Breast epithelium (tissue), 3 donors: ENCODE measurements around the gene OR11H1.
"Not testable (repeated sequence)": the region's sequence is repeated elsewhere in the genome, so short reads cannot be mapped to it uniquely, and the experiment has no call there.

Experiments used
- POLR2A ChIP-seq: fragments of 450-650 bp; IDR thresholded peaks from one replicate; pipeline ENCODE4 v1.6.1; 2016; ENCODE audit warnings: antibody characterized with exemption, mild to moderate bottlenecking, moderate library complexity
- POLR2AphosphoS5 ChIP-seq, 3 donors: sonication (generic); formaldehyde crosslinking; IDR thresholded peaks; one replicate each; pipeline ENCODE4 v1.6.1; 2017; ENCODE audit warnings: antibody characterized with exemption in 3 of 3
- TF ChIP-seq, protein P1 (sequence below), 3 donors: fragments of 450-650 bp; IDR thresholded peaks; one replicate each; pipeline ENCODE4 v1.5.1; 2016 to 2017; ENCODE audit warnings: antibody characterized with exemption in 3 of 3, mild to moderate bottlenecking in 3 of 3, moderate library complexity in 3 of 3

DNA sequence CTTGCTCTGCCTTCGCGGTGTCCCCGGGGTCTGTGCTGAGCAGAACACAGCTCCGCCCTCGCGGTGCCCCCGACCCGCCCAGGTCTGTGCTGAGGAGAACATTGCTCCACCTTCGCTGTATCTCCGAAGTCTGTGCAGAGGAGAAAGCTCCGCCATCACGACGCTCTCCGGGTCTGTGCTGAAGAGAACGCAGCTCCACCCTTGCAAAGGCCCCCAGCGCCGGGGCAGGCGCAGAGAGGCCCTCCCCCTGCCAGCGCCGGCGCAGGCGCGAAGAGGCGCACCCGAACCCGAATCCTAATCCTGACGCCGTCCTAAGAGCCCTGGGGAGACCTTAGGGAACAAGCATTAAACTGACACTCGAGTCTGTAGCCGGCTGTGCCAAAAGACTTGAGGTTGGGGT is 18.0 kb upstream of the OR11H1 start:
- TF ChIP-seq, protein P1, sequence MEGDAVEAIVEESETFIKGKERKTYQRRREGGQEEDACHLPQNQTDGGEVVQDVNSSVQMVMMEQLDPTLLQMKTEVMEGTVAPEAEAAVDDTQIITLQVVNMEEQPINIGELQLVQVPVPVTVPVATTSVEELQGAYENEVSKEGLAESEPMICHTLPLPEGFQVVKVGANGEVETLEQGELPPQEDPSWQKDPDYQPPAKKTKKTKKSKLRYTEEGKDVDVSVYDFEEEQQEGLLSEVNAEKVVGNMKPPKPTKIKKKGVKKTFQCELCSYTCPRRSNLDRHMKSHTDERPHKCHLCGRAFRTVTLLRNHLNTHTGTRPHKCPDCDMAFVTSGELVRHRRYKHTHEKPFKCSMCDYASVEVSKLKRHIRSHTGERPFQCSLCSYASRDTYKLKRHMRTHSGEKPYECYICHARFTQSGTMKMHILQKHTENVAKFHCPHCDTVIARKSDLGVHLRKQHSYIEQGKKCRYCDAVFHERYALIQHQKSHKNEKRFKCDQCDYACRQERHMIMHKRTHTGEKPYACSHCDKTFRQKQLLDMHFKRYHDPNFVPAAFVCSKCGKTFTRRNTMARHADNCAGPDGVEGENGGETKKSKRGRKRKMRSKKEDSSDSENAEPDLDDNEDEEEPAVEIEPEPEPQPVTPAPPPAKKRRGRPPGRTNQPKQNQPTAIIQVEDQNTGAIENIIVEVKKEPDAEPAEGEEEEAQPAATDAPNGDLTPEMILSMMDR (IDR thresholded peaks at IDR 0.05), result not testable (repeated sequence)
- not testable (repeated sequence) for TF ChIP-seq POLR2A; POLR2AphosphoS5 (IDR thresholded peaks at IDR 0.05)
